HepG2 (cell line): ENCODE measurements around the gene NFKB2. TPM values are rescaled to one million over a fixed set of nuclear protein-coding genes. Genes with fewer than 3 reads are reported as not detected.

Experiments
- ATF7-NPFF ChIP-seq: sonication (generic); formaldehyde crosslinking; IDR thresholded peaks from 2 replicates; pipeline ENCODE4 v1.8.1; 2023; ENCODE audit warnings: mild to moderate bottlenecking, low read depth, missing genetic modification reagents, moderate library complexity
- ATM ChIP-seq: fragments of 450-650 bp; IDR thresholded peaks from 2 replicates; pipeline ENCODE4 v1.7.1; 2017; ENCODE audit warnings: mild to moderate bottlenecking, borderline replicate concordance
- CCAR2 ChIP-seq: fragments of 200-400 bp; formaldehyde crosslinking; optimal IDR thresholded peaks from 2 replicates; pipeline ENCODE3; 2018; ENCODE audit warnings: low read depth, mild to moderate bottlenecking, low read length, moderate library complexity
- CEBPG ChIP-seq: IDR thresholded peaks from 2 replicates; pipeline ENCODE4 v1.6.1; 2016
- GATAD1 ChIP-seq: IDR thresholded peaks from 2 replicates; pipeline ENCODE4 v1.6.1; 2016; ENCODE audit warnings: missing genetic modification reagents, missing compliant biosample characterization
- GATAD2A ChIP-seq: IDR thresholded peaks from 2 replicates; pipeline ENCODE4 v1.6.1; 2016
- HMGXB4 ChIP-seq, 2 experiments: sonication (generic) in 1 of 2; formaldehyde crosslinking in 1 of 2; IDR thresholded peaks; 2 replicates each; pipeline versions ENCODE4 v1.4.0 to v1.6.1; 2018 to 2020; ENCODE audit warnings: missing genetic modification reagents in 2 of 2, borderline replicate concordance in 1 of 2, low read depth in 1 of 2, mild to moderate bottlenecking in 1 of 2, missing biosample characterization in 1 of 2
- HNRNPL ChIP-seq: fragments of 200-400 bp; formaldehyde crosslinking; IDR thresholded peaks from 2 replicates; pipeline ENCODE4 v1.6.1; 2017; ENCODE audit warnings: mild to moderate bottlenecking, low read depth, low read length
- MAFF ChIP-seq: IDR thresholded peaks from 2 replicates; pipeline ENCODE4 v1.6.1; 2011; ENCODE audit warnings: low read depth, low read length, improper control_type of control experiment
- MAZ ChIP-seq, 2 experiments: sonication (generic) in 1 of 2; formaldehyde crosslinking in 1 of 2; IDR thresholded peaks; 2 replicates each; pipeline versions ENCODE4 v1.5.0 to v1.6.1; 2012 to 2020; ENCODE audit warnings: low read depth in 2 of 2, mild to moderate bottlenecking in 2 of 2, borderline replicate concordance in 1 of 2, improper control_type of control experiment in 1 of 2, low read length in 1 of 2, missing genetic modification reagents in 1 of 2, moderate library complexity in 1 of 2
- NCOA2 ChIP-seq: sonication (generic); formaldehyde crosslinking; IDR thresholded peaks from 2 replicates; pipeline ENCODE4 v1.8.0; 2022; ENCODE audit warnings: inconsistent platforms
- RNF219 ChIP-seq: sonication (generic); formaldehyde crosslinking; IDR thresholded peaks from 2 replicates; pipeline ENCODE4 v1.5.0; 2020; ENCODE audit warnings: mild to moderate bottlenecking, missing genetic modification reagents
- SAFB2 ChIP-seq: sonication (generic); formaldehyde crosslinking; IDR thresholded peaks from 2 replicates; pipeline ENCODE4 v1.5.1; 2020; ENCODE audit warnings: missing genetic modification reagents, low read depth, mild to moderate bottlenecking, borderline replicate concordance
- TBP ChIP-seq: sonication (generic); formaldehyde crosslinking; IDR thresholded peaks from 2 replicates; pipeline ENCODE4 v1.5.0; 2020; ENCODE audit warnings: missing genetic modification reagents
- ZBTB7A ChIP-seq: sonication (generic); formaldehyde crosslinking; IDR thresholded peaks from 2 replicates; pipeline ENCODE4 v1.8.0; 2022; ENCODE audit warnings: mild to moderate bottlenecking, missing genetic modification reagents
- ZBTB7B ChIP-seq: sonication (generic); formaldehyde crosslinking; IDR thresholded peaks from 2 replicates; pipeline ENCODE4 v1.4.0; 2020; ENCODE audit warnings: missing genetic modification reagents
- ZNF350 ChIP-seq: sonication (generic); formaldehyde crosslinking; IDR thresholded peaks from 2 replicates; pipeline ENCODE4 v1.4.0; 2020; ENCODE audit warnings: mild to moderate bottlenecking, low read depth, missing genetic modification reagents, borderline replicate concordance
- ZNF788 ChIP-seq: sonication (generic); formaldehyde crosslinking; IDR thresholded peaks from 2 replicates; pipeline ENCODE4 v1.5.0; 2020; ENCODE audit warnings: mild to moderate bottlenecking, missing genetic modification reagents, borderline replicate concordance
- ZSCAN25 ChIP-seq: sonication (generic); formaldehyde crosslinking; IDR thresholded peaks from 2 replicates; pipeline ENCODE4 v1.8.0; 2022; ENCODE audit warnings: mild to moderate bottlenecking, missing genetic modification reagents
- polyA plus RNA-seq, 8 experiments: library from polyadenylated mRNA; depleted of rRNA in 3 of 8; stranded (reverse) in 7 of 8; unstranded in 1 of 8; fragments of >200 nt; fragmentation: Illumina TruSeq in 4 of 8; extraction: Trizol in 4 of 8; gene quantifications; 2 replicates each; pipeline versions ENCODE4 v1.2.1 to v1.2.3, GENCODE V29; 2011 to 2016; ENCODE audit warnings: low read depth in 4 of 8, missing spikeins in 1 of 8, mixed read lengths in 1 of 8; ENCODE audit not compliant: insufficient read depth in 1 of 8
- total RNA-seq, 5 experiments: library from RNA; depleted of rRNA; stranded (reverse); fragments of >200 nt; fragmentation: Illumina TruSeq; extraction: Trizol; gene quantifications; 2 replicates each; pipeline ENCODE4 v1.2.3, GENCODE V29; 2016; ENCODE audit warnings: low read depth in 1 of 5
- TF ChIP-seq, protein P1 (sequence below): sonication (generic); formaldehyde crosslinking; IDR thresholded peaks from 2 replicates; pipeline ENCODE4 v1.4.0; 2020; ENCODE audit warnings: missing genetic modification reagents
- TF ChIP-seq, protein P2 (sequence below): sonication (generic); formaldehyde crosslinking; IDR thresholded peaks from 2 replicates; pipeline ENCODE4 v1.8.0; 2023; ENCODE audit warnings: mild to moderate bottlenecking, missing genetic modification reagents

Gene NFKB2
- total and polyA plus RNA-seq, 2 of the 13 experiments (the other 11 are each of a cell fraction or from before 2014, with no cell fraction given), result 7.7 to 12.5 TPM

DNA sequence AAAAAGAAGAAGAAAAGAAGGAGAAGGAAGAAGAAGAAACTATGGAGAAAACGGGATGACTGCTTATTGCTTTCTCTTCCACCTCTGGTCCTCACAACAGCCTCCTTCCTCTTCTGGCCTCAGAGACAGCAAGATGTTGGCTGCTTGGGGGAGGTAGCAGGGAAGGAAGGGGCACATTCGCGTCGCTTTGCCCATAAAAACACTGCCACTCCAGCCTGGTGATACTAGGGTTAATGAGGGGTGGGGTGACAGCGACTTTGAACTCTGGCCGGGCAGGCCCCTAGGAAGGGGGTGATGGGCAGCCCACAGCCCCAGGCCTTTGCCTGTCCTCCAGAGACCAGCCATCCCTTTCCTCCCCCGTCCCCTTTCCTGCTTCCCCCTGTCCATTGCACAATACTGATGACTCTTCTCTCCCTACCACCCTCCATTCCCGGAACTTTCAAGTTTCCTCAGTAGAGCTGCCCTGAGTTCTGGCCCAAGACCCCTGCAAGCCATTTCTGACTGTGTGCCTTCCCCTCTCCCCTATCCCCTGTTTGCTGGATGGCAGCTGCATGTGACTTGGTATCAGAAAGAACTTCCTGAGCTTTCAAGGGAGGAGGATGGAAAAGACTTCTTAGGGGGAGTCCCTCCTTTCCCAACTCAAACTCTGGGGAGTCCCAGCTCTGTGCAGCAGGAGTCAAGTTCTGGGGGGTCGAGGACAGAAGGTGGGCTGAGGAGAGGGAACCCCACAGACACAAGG, 39.1 kb downstream of the NFKB2 start (continued):
- TF ChIP-seq ZBTB7A (CRISPR knock-in tag) (peak; percentile 90; the same call in 1 of the 2 replicates), MAFF (no peak), GATAD2A (CRISPR knock-in tag) (peak; percentile 62), HNRNPL (peak; percentile 67; the same call in 1 of the 2 replicates), CCAR2 (no peak), ZSCAN25 (CRISPR knock-in tag) (peak; percentile 78), ATM (no peak), RNF219 (CRISPR knock-in tag) (no peak), SAFB2 (CRISPR knock-in tag) (peak; percentile 53; the same call in 1 of the 2 replicates), HMGXB4 (CRISPR knock-in tag; IDR thresholded peaks at IDR 0.05; ENCODE audit: borderline replicate concordance in 1 of 2, low read depth in 1 of 2) (peak; percentile 23 to 34; a peak in 1 of 4 replicates), MAZ (IDR thresholded peaks at IDR 0.05; ENCODE audit: borderline replicate concordance, low read depth, low read length) (0 out of 2 replicates have a peak, but pooled peaks have one; percentile 32), MAZ (CRISPR knock-in tag; IDR thresholded peaks at IDR 0.05; ENCODE audit: low read depth) (peak; percentile 33; the same call in 1 of the 2 replicates), GATAD1 (CRISPR knock-in tag) (0 out of 2 replicates have a peak, but pooled peaks have one; percentile 22), CEBPG (peak; percentile 96), ZBTB7B (CRISPR knock-in tag) (peak; percentile 45; the same call in 1 of the 2 replicates), ZNF350 (CRISPR knock-in tag) (peak; percentile 47), ATF7-NPFF (CRISPR knock-in tag) (peak; percentile 57; the same call in 1 of the 2 replicates), TBP (CRISPR knock-in tag) (no peak), NCOA2 (CRISPR knock-in tag) (0 out of 2 replicates have a peak, but pooled peaks have one; percentile 40), ZNF788 (CRISPR knock-in tag) (peak; percentile 72)
- TF ChIP-seq, protein P1, sequence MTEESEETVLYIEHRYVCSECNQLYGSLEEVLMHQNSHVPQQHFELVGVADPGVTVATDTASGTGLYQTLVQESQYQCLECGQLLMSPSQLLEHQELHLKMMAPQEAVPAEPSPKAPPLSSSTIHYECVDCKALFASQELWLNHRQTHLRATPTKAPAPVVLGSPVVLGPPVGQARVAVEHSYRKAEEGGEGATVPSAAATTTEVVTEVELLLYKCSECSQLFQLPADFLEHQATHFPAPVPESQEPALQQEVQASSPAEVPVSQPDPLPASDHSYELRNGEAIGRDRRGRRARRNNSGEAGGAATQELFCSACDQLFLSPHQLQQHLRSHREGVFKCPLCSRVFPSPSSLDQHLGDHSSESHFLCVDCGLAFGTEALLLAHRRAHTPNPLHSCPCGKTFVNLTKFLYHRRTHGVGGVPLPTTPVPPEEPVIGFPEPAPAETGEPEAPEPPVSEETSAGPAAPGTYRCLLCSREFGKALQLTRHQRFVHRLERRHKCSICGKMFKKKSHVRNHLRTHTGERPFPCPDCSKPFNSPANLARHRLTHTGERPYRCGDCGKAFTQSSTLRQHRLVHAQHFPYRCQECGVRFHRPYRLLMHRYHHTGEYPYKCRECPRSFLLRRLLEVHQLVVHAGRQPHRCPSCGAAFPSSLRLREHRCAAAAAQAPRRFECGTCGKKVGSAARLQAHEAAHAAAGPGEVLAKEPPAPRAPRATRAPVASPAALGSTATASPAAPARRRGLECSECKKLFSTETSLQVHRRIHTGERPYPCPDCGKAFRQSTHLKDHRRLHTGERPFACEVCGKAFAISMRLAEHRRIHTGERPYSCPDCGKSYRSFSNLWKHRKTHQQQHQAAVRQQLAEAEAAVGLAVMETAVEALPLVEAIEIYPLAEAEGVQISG, result peak; percentile 94
- TF ChIP-seq, protein P2, sequence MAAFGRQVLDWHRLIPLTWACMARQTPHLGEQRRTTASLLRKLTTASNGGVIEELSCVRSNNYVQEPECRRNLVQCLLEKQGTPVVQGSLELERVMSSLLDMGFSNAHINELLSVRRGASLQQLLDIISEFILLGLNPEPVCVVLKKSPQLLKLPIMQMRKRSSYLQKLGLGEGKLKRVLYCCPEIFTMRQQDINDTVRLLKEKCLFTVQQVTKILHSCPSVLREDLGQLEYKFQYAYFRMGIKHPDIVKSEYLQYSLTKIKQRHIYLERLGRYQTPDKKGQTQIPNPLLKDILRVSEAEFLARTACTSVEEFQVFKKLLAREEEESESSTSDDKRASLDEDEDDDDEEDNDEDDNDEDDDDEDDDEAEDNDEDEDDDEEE, result no peak
